Activated T-helper 17 cell treated with anti-CD3 and anti-CD28 coated beads, Interleukin-2, amount 50 U/mL, for 72 hours (primary cell): Measurements from ENCODE around the gene RGN. TPM values are rescaled to one million over a fixed set of nuclear protein-coding genes. Genes with fewer than 3 reads are reported as not detected.

Source experiments
- ATAC-seq: fragments of 150-1000 bp; cut with Tn5 transposase; replicated peaks from 2 replicates; pipeline ENCODE4 v1.10.0; 2021; ENCODE audit warnings: mild to moderate bottlenecking, moderate library complexity
- H3K27ac Mint-ChIP-seq: one replicate; pipeline ENCODE4 v1.8.0; 2022; ENCODE audit warnings: mixed read lengths
- H3K27me3 Mint-ChIP-seq: one replicate; pipeline ENCODE4 v1.8.0; 2022; ENCODE audit warnings: mixed read lengths
- H3K36me3 Mint-ChIP-seq: one replicate; pipeline ENCODE4 v1.8.0; 2022; ENCODE audit warnings: low read depth, mild to moderate bottlenecking, mixed read lengths
- H3K4me1 Mint-ChIP-seq: one replicate; pipeline ENCODE4 v1.8.0; 2022; ENCODE audit warnings: mixed read lengths
- H3K4me3 Mint-ChIP-seq: one replicate; pipeline ENCODE4 v1.8.0; 2022; ENCODE audit warnings: mild to moderate bottlenecking, mixed read lengths
- H3K9me3 Mint-ChIP-seq: one replicate; pipeline ENCODE4 v1.8.0; 2022; ENCODE audit warnings: mixed read lengths
- total RNA-seq, 2 donors: library from RNA; stranded (reverse); gene quantifications; one replicate each; pipeline ENCODE4 v1.2.3, GENCODE V29; 2022

RGN gene
- total RNA-seq, result not detected

DNA sequence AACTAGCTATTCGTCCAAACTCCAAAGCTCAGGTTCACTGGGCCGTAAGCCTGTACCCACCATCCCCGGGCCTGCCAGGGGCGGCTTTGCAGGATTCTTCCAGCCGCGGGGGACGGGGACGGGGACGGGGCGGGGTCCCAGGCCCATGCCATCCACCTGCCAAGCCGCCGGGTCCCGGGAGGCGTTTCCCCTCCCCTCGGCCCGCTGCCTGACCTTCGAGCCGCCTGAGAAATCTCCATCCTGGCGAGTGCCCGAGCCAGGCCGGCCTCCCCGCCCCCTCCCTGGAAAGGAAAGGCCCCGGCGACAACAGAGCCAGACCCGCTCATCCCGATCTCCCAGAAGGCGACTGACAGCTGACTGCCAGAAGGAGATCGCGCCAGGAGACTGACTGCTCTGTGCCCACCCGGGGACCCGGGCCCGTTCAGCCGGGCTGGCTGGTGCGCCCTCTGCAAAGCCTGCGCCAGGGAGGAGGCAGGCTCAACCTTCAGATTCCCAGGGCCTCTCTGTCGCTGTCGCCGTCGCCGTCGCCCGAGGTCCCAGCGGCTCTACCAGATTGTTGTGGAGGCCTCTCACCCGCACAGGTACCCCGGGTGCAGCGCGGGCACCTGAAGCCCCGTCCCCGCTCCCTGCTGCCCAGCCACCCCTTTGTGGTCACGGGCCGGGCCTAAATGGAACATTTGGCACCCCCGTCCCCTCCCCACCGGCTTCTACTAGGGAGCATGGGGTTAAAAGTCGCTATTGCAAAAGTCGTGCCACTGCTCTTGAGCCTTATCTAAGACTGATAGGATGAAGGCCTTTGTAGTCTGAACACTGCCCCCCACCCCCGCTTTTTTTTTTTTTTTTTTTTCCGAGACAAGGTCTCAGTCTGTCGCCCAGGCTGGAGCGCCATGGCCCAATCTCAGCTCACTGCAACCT lies at the start of gene RGN:
Gene RGN, plus strand, starts transcription at position 315 of the 915 bp plus-strand sequence. CDS start 2,702 bp downstream, outside the sequence.
- Mint-ChIP-seq H3K4me3 (no peak within 1 kb of the TSS), H3K27me3 (no peaks in the 10 kb centered on the region), H3K4me1 (no peaks in the 10 kb centered on the region), H3K27ac (no peak within 1 kb of the TSS), H3K36me3 (no peaks in the 10 kb centered on the region), H3K9me3 (no peaks in the 10 kb centered on the region)
- ATAC-seq, result no peak

DNA sequence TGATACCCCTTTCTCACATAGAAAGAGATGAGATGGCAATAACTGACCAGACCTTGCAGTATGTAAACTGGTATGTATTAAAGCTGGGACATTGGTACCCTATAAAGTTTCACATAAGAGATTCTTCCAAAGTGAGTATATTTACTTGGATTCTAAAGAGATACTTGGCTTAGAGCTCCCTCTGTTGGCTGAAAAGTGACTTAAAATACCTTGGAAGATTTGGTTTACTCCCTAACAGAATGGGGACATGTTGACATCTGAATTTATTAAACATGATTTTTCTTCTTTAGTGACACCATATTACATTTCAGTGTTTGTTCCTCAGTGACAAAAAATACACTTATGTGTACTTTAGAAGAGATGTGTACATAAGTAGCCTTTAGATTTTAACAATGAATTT lies 47.9 kb upstream of the RGN start:
- H3K4me1 Mint-ChIP-seq, result no peaks in the 10 kb centered on the region
- no peak for ATAC-seq

GRCh38 chrX:47047989-47048388 lies 30.3 kb upstream of the RGN start:
- Mint-ChIP-seq H3K36me3 (no peaks in the 10 kb centered on the region), H3K9me3 (peaks cover 9% of the 10 kb centered on the region), H3K4me3 (no peak overlapping the region), H3K4me1 (no peaks in the 10 kb centered on the region), H3K27ac (no peak overlapping the region), H3K27me3 (peaks cover 6% of the 10 kb centered on the region)
- no peak for ATAC-seq

More for the DNA sequence above, 47.9 kb upstream of the RGN start:
- H3K27me3 Mint-ChIP-seq, result no peaks in the 10 kb centered on the region
- no peak overlapping the region for H3K4me3 Mint-ChIP-seq
- H3K27ac Mint-ChIP-seq, result no peak overlapping the region
- no peaks in the 10 kb centered on the region for H3K9me3 Mint-ChIP-seq
- H3K36me3 Mint-ChIP-seq, result no peaks in the 10 kb centered on the region

- Mint-ChIP-seq H3K4me3 (no peak overlapping the region), H3K9me3 (no peaks in the 10 kb centered on the region), H3K36me3 (no peaks in the 10 kb centered on the region), H3K4me1 (no peaks in the 10 kb centered on the region), H3K27me3 (no peaks in the 10 kb centered on the region), H3K27ac (no peak overlapping the region)
- no peak for ATAC-seq
Measured at GRCh38 chrX:47059142-47059874, 18.9 kb upstream of the RGN start.

- Mint-ChIP-seq H3K9me3 (no peaks in the 10 kb centered on the region), H3K27me3 (no peaks in the 10 kb centered on the region), H3K36me3 (no peaks in the 10 kb centered on the region), H3K27ac (no peak overlapping the region), H3K4me3 (no peak overlapping the region), H3K4me1 (no peaks in the 10 kb centered on the region)
- ATAC-seq, result no peak
Measured at GRCh38 chrX:47060708-47061107, 17.5 kb upstream of the RGN start.

GRCh38 chrX:47061238-47061919 lies 16.9 kb upstream of the RGN start:
- no peak for ATAC-seq
- no peak overlapping the region for H3K27ac Mint-ChIP-seq
- no peaks in the 10 kb centered on the region for H3K36me3 Mint-ChIP-seq
- H3K27me3 Mint-ChIP-seq, result no peaks in the 10 kb centered on the region
- H3K9me3 Mint-ChIP-seq, result no peaks in the 10 kb centered on the region
- no peaks in the 10 kb centered on the region for H3K4me1 Mint-ChIP-seq
- H3K4me3 Mint-ChIP-seq, result no peak overlapping the region

DNA sequence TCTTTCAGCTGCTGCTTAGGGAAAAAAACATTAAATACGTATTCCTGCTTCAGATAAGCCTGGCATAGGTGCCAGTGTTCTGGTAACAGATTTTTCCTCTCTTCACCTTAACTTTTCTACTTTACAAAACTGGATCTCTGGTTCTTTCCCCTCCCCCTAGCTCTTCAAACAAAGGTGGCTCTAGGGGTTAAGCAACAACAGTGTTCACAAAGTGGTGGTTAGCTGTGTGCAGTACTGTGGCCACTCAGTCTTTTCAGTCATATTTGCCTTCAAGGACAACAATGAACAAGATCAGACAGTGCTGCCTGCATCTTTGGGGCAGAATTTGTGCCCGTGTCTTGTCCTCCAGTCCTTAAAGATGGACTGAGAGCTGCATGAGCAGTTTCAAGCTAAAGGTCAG lies 15.1 kb upstream of the RGN start:
- no peaks in the 10 kb centered on the region for H3K27me3 Mint-ChIP-seq
- no peak overlapping the region for H3K27ac Mint-ChIP-seq
- H3K4me3 Mint-ChIP-seq, result no peak overlapping the region
- H3K4me1 Mint-ChIP-seq, result no peaks in the 10 kb centered on the region
- H3K9me3 Mint-ChIP-seq, result no peaks in the 10 kb centered on the region
- no peak for ATAC-seq
- no peaks in the 10 kb centered on the region for H3K36me3 Mint-ChIP-seq

GRCh38 chrX:47068214-47068613 lies 10.0 kb upstream of the RGN start:
- H3K27ac Mint-ChIP-seq, result no peak overlapping the region

GRCh38 chrX:47068720-47069119 lies 9.5 kb upstream of the RGN start:
- Mint-ChIP-seq H3K9me3 (no peaks in the 10 kb centered on the region), H3K36me3 (no peaks in the 10 kb centered on the region), H3K27me3 (no peaks in the 10 kb centered on the region), H3K27ac (no peak overlapping the region), H3K4me3 (no peak overlapping the region), H3K4me1 (no peaks in the 10 kb centered on the region)
- ATAC-seq, result no peak

More at GRCh38 chrX:47068214-47068613, 10.0 kb upstream of the RGN start:
- H3K36me3 Mint-ChIP-seq, result no peaks in the 10 kb centered on the region
- H3K4me1 Mint-ChIP-seq, result no peaks in the 10 kb centered on the region
- no peaks in the 10 kb centered on the region for H3K27me3 Mint-ChIP-seq
- no peak overlapping the region for H3K4me3 Mint-ChIP-seq
- H3K9me3 Mint-ChIP-seq, result no peaks in the 10 kb centered on the region
- no peak for ATAC-seq

- no peak overlapping the region for H3K27ac Mint-ChIP-seq
- H3K9me3 Mint-ChIP-seq, result no peaks in the 10 kb centered on the region
- no peak for ATAC-seq
- no peaks in the 10 kb centered on the region for H3K36me3 Mint-ChIP-seq
- H3K4me3 Mint-ChIP-seq, result no peak overlapping the region
- H3K27me3 Mint-ChIP-seq, result no peaks in the 10 kb centered on the region
- H3K4me1 Mint-ChIP-seq, result no peaks in the 10 kb centered on the region
Measured at GRCh38 chrX:47080215-47080914, 2.1 kb downstream of the RGN start.

DNA sequence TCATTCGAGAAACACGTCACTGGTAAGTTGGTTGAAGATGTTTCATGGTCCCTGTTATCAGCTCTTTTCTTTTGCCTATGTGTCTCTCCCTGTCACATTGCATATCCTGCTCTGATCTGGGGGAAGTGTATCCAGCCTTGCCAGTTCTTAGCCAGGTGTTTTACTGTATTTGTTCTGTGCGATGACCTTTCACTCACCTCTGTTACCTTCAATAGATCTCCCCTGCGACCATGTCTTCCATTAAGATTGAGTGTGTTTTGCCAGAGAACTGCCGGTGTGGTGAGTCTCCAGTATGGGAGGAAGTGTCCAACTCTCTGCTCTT lies 2.6 kb downstream of the RGN start:
- no peaks in the 10 kb centered on the region for H3K27me3 Mint-ChIP-seq

DNA sequence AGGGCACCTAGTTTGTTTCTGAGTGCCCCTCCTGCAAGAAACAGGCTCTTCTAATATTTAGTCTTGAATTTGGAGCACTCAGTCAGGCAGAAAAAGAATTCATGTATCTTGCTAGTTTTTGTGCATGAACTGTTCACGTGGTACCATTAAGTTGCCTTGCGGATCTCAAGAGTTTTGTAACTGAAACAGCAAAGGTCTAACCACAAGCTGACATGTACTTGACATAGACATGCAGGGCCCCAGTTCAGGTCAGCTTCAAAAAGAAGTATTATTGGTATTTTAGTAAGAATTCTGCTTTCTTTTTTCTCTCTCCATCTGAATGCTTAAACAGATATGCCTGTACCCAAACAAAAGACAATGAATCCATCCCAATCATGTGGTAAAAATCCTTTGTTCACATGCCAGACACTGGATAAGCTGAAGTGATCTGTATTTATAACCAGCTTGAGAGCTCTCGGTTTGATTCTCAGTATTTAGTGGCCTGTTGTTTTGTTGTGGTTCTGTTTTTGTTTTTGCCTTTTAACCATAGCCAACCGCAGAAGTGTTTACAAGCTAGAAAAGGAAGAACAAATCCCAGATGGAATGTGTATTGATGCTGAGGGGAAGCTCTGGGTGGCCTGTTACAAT lies 13.0 kb downstream of the RGN start:
- peak overlapping the region; percentile 21 for H3K27ac Mint-ChIP-seq
- no peaks in the 10 kb centered on the region for H3K27me3 Mint-ChIP-seq
- no peaks in the 10 kb centered on the region for H3K36me3 Mint-ChIP-seq
- no peak overlapping the region for H3K4me3 Mint-ChIP-seq
- peak; percentile 72 for ATAC-seq
- H3K9me3 Mint-ChIP-seq, result no peaks in the 10 kb centered on the region
- H3K4me1 Mint-ChIP-seq, result no peaks in the 10 kb centered on the region

More for the DNA sequence above, 2.6 kb downstream of the RGN start:
- no peak for ATAC-seq
- H3K9me3 Mint-ChIP-seq, result no peaks in the 10 kb centered on the region
- H3K27ac Mint-ChIP-seq, result no peak overlapping the region
- H3K4me3 Mint-ChIP-seq, result no peak overlapping the region
- no peaks in the 10 kb centered on the region for H3K4me1 Mint-ChIP-seq
- no peaks in the 10 kb centered on the region for H3K36me3 Mint-ChIP-seq

DNA sequence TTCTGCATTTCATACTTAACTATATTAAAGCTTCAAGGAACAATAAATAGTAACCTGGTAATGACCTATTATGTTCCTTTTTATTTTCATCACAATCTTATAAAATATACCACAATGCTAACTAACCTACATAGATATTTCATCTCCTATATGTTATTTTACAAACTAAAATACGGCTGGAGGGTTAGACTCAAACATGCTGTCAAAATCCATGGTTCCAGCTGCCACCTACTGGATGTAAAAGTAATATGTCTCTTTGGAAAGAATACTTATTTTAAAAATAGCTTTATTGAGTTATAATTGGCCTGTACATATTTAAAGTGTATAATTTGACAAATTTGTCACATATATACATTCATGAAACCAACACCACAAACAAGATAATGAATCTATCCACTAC lies 15.0 kb downstream of the RGN start:
- no peak for ATAC-seq
- Mint-ChIP-seq H3K27me3 (no peaks in the 10 kb centered on the region), H3K4me3 (no peak overlapping the region), H3K27ac (no peak overlapping the region), H3K36me3 (no peaks in the 10 kb centered on the region), H3K4me1 (no peaks in the 10 kb centered on the region), H3K9me3 (no peaks in the 10 kb centered on the region)

- H3K4me1 Mint-ChIP-seq, result no peaks in the 10 kb centered on the region
- H3K4me3 Mint-ChIP-seq, result no peak overlapping the region
- H3K36me3 Mint-ChIP-seq, result no peaks in the 10 kb centered on the region
- no peak overlapping the region for H3K27ac Mint-ChIP-seq
- H3K27me3 Mint-ChIP-seq, result no peaks in the 10 kb centered on the region
- no peak for ATAC-seq
- no peaks in the 10 kb centered on the region for H3K9me3 Mint-ChIP-seq
Measured at GRCh38 chrX:47093860-47094259, 15.6 kb downstream of the RGN start.
